ENCODE data around the gene ATP8B4. TPM values are rescaled to one million over a fixed set of nuclear protein-coding genes. Genes with fewer than 3 reads are reported as not detected.

Gene ATP8B4
- polyA plus RNA-seq, 6 donors from 2014 or later, result not detected

DNA sequence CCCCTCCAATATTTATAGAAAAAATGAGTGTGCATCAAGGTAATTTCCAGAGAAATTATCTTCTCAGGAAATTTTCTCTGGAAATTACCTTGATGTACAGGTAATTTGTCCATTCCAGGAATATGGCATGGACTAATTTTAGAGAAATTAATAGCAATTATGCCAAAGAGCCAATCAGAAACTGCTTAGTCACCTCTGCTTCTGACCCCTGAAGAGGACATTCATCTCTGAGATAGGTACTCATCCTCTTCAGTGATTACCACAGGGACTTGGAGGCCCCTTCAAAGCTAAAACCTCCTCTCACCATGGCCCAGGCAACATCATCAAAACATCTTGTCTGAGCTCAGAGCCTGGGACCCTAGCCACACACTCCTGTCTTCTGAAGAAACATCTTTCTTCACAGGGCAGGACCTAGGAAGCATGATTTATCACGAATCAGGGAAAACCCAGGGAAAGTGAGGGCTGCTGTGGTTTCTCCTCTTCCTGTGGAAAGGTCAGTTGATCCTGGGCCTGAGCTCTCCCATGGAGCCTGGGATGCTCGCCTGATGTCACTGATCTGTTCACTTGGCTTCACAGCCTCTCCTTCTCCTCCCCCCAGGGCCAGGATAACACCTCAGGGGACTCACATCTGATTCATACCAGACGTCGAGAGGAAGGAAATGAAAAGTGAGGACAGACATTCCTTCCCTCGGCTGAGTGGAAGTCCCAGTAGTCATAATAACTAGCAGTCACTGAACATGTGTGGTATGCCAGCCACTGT lies 287.6 kb downstream of the ATP8B4 start:
- Mint-ChIP-seq H3K4me1 (no peaks in the 10 kb centered on the region), H3K4me3 (no peak overlapping the region), H3K36me3 (no peaks in the 10 kb centered on the region), H3K9me3 (peaks cover 0 to 9% (median 3%) of the 10 kb centered on the region in 7 donors), H3K27ac (no peak overlapping the region), H3K27me3 (no peaks in the 10 kb centered on the region)
- ATAC-seq (ENCODE audit: low read depth in 2 of 2) (no peak), DNase-seq (no peak)

DNA sequence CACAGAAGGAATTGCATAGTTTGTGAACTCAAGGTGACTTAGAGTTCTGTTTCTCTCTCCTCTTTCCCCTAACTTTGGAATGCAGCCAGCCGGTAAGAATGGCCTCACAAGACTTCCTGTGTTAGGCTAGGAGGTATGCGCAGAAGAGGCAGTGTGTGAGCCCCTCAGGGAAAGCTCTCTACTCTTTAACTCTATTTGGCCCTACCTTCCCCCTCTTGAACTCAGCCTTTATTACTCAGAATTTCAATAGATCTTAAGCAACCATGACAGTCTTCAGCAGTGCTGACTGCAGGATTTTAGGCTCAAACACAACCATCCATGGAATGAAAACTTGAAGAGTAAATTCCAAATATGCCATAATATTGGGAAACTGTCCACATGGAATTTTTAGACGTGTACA lies 288.6 kb downstream of the ATP8B4 start:
- no peak for ATAC-seq (ENCODE audit: low read depth in 2 of 2)
- no peaks in the 10 kb centered on the region for H3K36me3 Mint-ChIP-seq
- H3K27me3 Mint-ChIP-seq, result no peaks in the 10 kb centered on the region
- H3K4me3 Mint-ChIP-seq, result no peak overlapping the region
- H3K27ac Mint-ChIP-seq, result no peak overlapping the region
- H3K9me3 Mint-ChIP-seq, result peaks cover 0 to 6% (median 0%) of the 10 kb centered on the region in 7 donors
- no peaks in the 10 kb centered on the region for H3K4me1 Mint-ChIP-seq
- no peak for DNase-seq

DNA sequence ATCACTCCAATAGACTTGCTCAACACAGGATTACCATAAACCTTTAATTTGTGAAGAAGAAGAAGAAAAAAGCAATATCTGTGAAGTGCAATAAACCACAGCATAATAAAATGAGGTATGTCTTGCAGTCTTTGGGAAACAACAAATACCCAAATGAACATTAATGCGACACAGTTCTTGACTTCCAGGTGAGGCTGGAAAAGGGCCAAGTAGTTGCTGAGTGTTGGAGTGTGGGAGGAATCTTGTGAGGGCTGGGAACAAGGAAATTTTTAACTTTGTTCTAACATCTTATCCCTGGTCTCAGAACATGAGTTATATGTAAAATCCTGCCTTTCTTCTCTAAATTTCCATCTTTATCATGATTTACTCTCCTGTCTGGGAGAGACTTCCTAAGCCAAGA lies 291.7 kb downstream of the ATP8B4 start:
- no peak for DNase-seq
- no peaks in the 10 kb centered on the region for H3K4me1 Mint-ChIP-seq
- H3K36me3 Mint-ChIP-seq, result no peaks in the 10 kb centered on the region
- no peak overlapping the region for H3K27ac Mint-ChIP-seq
- no peak for ATAC-seq (ENCODE audit: low read depth in 2 of 2)
- no peak overlapping the region for H3K4me3 Mint-ChIP-seq
- no peaks in the 10 kb centered on the region for H3K27me3 Mint-ChIP-seq
- peaks cover 0 to 2% (median 0%) of the 10 kb centered on the region in 7 donors for H3K9me3 Mint-ChIP-seq

DNA sequence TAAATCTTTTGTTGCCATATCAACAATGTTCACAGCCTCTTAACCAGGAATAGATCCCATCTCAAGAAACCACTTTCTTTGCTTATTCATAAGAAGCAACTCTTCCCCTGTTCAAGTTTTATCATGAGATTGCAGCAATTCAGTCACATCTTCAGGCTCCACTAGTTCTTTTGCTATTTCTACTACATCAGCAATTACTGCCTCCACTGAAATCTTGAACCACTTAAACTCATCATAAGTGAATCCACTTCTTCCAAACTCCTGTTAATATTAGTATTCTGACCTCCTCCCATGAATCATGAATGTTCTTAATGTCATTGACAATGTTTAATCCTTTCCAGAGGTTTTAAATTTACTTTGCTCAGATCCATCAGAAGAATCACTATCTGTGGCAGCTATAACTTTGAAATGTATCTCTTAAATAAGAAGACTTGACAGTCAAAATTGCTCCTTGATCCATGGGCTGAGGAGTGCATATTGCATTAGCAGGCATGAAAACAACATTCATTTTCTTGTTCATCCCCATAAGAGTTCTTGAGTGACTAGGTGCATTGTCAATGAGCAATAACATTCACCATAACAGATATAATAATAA lies 292.3 kb downstream of the ATP8B4 start:
- DNase-seq (no peak), ATAC-seq (ENCODE audit: low read depth in 2 of 2) (no peak)
- H3K36me3 Mint-ChIP-seq, result no peaks in the 10 kb centered on the region
- peaks cover 0 to 2% (median 0%) of the 10 kb centered on the region in 7 donors for H3K9me3 Mint-ChIP-seq
- H3K27ac Mint-ChIP-seq, result no peak overlapping the region
- no peak overlapping the region for H3K4me3 Mint-ChIP-seq
- H3K27me3 Mint-ChIP-seq, result no peaks in the 10 kb centered on the region
- no peaks in the 10 kb centered on the region for H3K4me1 Mint-ChIP-seq

DNA sequence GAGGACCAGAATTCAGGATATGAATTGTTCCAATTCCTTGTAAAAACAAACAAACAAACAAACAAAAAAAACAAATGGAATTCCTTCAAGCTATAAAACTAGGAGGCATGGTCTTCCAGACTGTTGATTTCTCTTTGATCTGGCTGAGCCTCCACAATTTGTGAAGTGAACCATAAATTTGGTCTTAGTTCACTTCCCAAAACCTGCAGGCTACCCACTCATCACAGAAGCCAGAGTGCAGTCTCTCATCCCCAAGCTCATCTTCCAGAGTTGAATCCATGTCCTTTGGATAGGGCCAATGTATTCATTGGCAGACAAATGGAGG lies 294.3 kb downstream of the ATP8B4 start:
- Mint-ChIP-seq H3K27me3 (no peaks in the 10 kb centered on the region), H3K4me1 (no peaks in the 10 kb centered on the region), H3K9me3 (peaks cover 0 to 2% (median 0%) of the 10 kb centered on the region in 7 donors), H3K27ac (no peak overlapping the region), H3K4me3 (no peak overlapping the region), H3K36me3 (no peaks in the 10 kb centered on the region)
- DNase-seq (no peak), ATAC-seq (ENCODE audit: low read depth in 2 of 2) (no peak)

DNA sequence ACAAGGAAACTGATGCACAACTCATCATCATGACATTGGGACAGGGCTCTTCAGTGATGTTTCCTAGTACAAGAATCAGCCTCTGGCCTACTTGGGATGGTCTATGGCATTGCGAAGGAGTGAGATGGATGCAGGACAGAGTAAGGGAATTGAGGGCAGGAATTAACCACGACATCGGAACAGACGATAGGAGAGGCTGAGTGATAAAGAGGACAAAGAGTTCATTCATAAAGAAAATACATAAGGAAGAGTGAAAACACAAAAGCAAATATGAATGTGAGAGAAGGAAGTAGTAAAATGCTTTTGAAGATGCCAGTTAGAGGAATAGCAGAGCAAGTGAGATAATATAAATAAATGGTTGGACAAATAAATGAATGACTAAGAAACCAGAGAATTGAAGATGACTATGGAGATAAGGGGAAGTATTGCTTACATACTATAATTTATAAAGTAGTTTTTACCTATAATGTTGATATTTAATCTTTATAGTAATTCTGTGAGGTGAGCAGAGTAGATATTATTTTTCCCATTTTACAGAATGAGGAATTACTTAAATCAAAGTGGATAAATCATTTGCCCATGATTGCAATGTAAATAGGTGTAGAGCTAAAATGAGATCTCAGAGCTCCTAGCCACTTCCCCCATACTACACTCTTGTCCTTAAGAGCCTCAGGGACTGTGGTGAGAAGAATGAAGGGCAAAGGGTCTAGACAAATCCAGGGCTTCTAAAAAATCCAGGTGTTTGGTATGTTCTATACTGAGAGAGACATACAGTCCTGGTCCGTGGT lies 294.9 kb downstream of the ATP8B4 start:
- Mint-ChIP-seq H3K4me3 (no peak overlapping the region), H3K27me3 (no peaks in the 10 kb centered on the region), H3K27ac (peak overlapping the region in 1 of 6 donors; percentile 27), H3K36me3 (no peaks in the 10 kb centered on the region), H3K4me1 (no peaks in the 10 kb centered on the region), H3K9me3 (peaks cover 0 to 5% (median 0%) of the 10 kb centered on the region in 7 donors)
- ATAC-seq (ENCODE audit: low read depth in 2 of 2) (no peak), DNase-seq (no peak)

DNA sequence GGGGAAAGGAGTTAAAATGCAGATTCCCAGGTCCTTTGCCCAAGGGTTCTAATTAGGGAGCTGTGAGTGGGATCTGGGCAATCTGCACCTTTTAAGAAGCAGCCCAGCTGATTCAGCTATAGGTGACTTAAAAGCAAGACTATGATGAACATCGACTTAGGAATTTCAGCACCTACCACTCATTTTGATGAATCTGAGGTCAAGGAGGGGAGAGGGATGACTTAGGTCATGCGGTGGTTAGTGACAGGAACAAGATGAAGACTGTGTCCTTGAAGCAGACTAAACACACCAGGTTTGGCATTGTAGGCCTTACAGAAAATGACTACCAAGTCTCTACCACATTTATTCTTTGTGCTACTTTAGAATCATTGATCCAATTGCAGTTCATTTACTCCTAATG lies 301.9 kb downstream of the ATP8B4 start:
- Mint-ChIP-seq H3K36me3 (no peaks in the 10 kb centered on the region), H3K4me1 (peaks cover 0 to 2% (median 0%) of the 10 kb centered on the region in 3 donors), H3K27ac (no peak overlapping the region), H3K4me3 (no peak overlapping the region), H3K27me3 (no peaks in the 10 kb centered on the region), H3K9me3 (peaks cover 0 to 13% (median 0%) of the 10 kb centered on the region in 7 donors)
- ATAC-seq (ENCODE audit: low read depth in 2 of 2), result no peak
- DNase-seq, result no peak

DNA sequence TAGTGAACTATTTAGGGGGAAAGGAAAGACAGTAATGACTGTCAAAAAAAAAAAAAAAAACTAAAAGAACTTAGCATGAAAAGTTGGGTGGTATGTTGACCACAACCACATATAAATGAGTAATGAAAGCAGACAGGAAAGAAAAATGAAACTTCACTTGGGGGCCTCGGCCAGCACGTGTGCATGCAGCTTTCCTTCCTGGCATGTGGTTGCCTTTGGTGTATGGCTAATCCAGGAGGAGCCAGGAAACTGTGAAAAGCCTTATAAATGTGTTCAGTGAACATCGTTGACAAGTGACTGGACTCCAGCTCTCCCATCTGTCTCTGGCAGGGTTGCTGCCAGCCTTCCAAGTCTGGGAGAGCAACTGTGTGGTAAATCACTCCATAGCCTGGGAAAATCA lies 303.1 kb downstream of the ATP8B4 start:
- no peak for ATAC-seq (ENCODE audit: low read depth in 2 of 2)
- no peak for DNase-seq
- H3K4me3 Mint-ChIP-seq, result no peak overlapping the region
- peaks cover 0 to 13% (median 0%) of the 10 kb centered on the region in 7 donors for H3K9me3 Mint-ChIP-seq
- H3K36me3 Mint-ChIP-seq, result no peaks in the 10 kb centered on the region
- no peak overlapping the region for H3K27ac Mint-ChIP-seq
- H3K27me3 Mint-ChIP-seq, result no peaks in the 10 kb centered on the region
- peaks cover 0 to 2% (median 0%) of the 10 kb centered on the region in 3 donors for H3K4me1 Mint-ChIP-seq

DNA sequence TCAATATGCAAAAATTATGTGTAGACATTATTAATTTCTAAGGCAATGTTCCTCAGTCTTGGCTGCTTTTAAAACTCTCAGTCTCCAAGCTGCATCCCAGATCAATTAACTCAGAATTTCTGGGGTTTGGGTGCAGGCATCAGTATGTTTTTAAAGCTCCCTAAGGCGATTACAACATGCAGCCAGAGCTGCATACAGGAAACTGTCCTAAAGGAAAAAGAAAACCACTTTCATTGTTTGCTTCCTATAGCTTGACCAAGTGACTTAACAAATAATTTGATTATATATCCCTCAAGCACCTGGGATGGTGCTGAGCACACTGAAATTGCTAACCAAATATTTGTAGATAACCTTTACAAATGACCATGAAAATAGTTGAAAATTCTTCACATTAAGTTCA lies 303.5 kb downstream of the ATP8B4 start:
- Mint-ChIP-seq H3K4me1 (peaks cover 0 to 2% (median 0%) of the 10 kb centered on the region in 3 donors), H3K9me3 (peaks cover 0 to 13% (median 0%) of the 10 kb centered on the region in 7 donors), H3K36me3 (no peaks in the 10 kb centered on the region), H3K27ac (no peak overlapping the region), H3K4me3 (no peak overlapping the region), H3K27me3 (no peaks in the 10 kb centered on the region)
- ATAC-seq (ENCODE audit: low read depth in 2 of 2) (no peak), DNase-seq (no peak)

DNA sequence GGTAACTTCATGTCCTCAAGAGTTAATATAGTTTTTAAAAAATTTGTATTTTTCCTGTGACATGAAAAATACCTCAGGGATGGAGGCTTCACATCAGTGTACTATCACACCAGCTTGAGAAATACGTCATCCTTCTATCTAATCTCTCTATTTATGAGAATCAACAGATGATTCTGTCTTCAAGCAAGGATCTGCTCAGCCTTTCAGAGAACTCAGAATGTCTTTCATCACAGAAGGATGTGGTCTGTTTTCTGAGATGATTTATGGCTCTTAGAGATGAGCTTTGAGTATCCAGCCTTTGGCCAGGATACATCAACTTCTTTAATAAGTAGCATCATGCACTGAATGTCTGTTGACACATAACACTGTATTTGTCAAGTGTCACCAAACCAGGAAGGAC lies 304.3 kb downstream of the ATP8B4 start:
- Mint-ChIP-seq H3K36me3 (no peaks in the 10 kb centered on the region), H3K9me3 (peaks cover 0 to 13% (median 0%) of the 10 kb centered on the region in 7 donors), H3K27ac (no peak overlapping the region), H3K4me1 (peaks cover 0 to 2% (median 0%) of the 10 kb centered on the region in 3 donors), H3K4me3 (no peak overlapping the region), H3K27me3 (no peaks in the 10 kb centered on the region)
- no peak for DNase-seq
- no peak for ATAC-seq (ENCODE audit: low read depth in 2 of 2)

DNA sequence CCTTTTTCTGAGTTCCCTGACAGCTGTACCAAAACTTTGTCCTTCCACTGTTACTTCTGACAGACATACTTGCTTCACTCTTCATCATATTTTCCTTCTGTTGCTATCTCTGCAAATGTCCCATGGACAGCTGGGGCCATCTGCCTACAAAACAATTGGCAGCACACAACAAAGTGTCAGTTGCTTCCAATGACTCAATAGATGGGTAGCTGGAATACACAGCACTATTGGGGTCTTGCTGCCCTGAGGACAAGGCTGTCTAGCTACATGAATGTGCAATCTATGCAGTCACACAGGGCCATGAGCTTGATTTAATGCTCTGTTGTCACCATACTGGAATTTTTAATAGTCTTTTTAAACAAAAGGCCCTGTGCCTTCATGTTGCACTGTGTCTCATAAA lies 305.4 kb downstream of the ATP8B4 start:
- ATAC-seq (ENCODE audit: low read depth in 2 of 2), result no peak
- H3K9me3 Mint-ChIP-seq, result peaks cover 0 to 2% (median 0%) of the 10 kb centered on the region in 7 donors
- no peak overlapping the region for H3K27ac Mint-ChIP-seq
- no peaks in the 10 kb centered on the region for H3K27me3 Mint-ChIP-seq
- DNase-seq, result no peak
- H3K36me3 Mint-ChIP-seq, result no peaks in the 10 kb centered on the region
- peaks cover 0 to 2% (median 0%) of the 10 kb centered on the region in 3 donors for H3K4me1 Mint-ChIP-seq
- no peak overlapping the region for H3K4me3 Mint-ChIP-seq

DNA sequence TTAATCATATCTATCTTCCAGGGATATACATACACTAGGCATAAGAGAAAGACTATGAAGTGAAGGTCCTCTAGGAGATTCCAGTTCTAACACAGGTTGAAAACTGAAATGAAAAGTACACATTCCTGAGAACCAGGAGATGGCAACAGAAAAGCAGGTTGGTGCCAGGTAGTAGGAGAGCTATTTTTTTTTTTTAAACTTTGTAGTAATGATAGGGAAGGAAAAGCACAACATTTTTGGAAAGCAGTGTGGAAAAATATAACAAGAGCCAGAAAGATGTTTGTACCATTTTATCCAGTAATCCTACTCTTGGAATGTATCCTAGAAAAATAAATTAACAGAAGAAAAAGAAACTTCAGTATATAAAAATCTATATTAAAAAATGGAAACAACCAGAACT lies 308.3 kb downstream of the ATP8B4 start:
- ATAC-seq (ENCODE audit: low read depth in 2 of 2) (no peak), DNase-seq (no peak)
- H3K36me3 Mint-ChIP-seq, result no peaks in the 10 kb centered on the region
- H3K4me3 Mint-ChIP-seq, result no peak overlapping the region
- peaks cover 0 to 2% (median 0%) of the 10 kb centered on the region in 7 donors for H3K9me3 Mint-ChIP-seq
- H3K27me3 Mint-ChIP-seq, result peaks cover 0 to 6% (median 0%) of the 10 kb centered on the region in 3 donors
- H3K27ac Mint-ChIP-seq, result no peak overlapping the region
- H3K4me1 Mint-ChIP-seq, result no peaks in the 10 kb centered on the region

DNA sequence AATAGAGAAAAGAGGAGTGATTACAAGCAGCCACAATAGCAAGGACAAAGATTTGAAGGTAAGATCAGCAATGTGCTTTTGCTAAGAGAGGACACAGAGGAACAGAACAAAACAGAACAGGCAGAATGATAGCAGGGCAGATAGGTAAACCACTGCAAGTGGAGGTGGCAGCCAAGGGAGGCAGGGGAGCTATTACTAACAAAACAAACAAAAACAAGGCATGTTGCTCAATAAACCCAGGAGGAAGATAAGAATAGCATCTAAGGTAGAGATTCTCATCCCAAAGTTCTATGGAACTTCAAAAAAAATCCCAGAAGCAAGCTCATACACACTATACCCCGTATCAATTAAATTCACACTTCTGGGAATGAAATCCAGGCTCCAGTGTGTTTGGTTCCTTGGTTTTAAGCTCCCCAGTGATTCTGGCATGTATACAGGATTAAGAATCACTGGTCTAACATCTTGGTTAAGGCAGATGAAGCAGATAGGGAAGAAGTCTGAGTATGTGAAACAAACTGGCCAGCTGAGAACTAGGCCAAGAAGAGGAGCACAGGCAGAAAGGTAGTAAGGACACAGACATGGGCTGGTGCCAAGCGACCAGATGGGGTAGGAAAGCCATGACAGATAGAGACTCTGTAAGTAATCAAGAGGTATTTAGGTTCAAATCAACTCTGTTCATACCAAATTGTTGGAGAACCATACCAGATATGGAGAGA lies 309.0 kb downstream of the ATP8B4 start:
- peaks cover 0 to 3% (median 2%) of the 10 kb centered on the region in 7 donors for H3K9me3 Mint-ChIP-seq
- peaks cover 0 to 2% of the 10 kb centered on the region in 2 donors for H3K36me3 Mint-ChIP-seq
- no peaks in the 10 kb centered on the region for H3K4me1 Mint-ChIP-seq
- H3K27ac Mint-ChIP-seq, result no peak overlapping the region
- no peak for ATAC-seq (ENCODE audit: low read depth in 2 of 2)
- no peak overlapping the region for H3K4me3 Mint-ChIP-seq
- H3K27me3 Mint-ChIP-seq, result peaks cover 0 to 6% (median under 1%) of the 10 kb centered on the region in 3 donors
- no peak for DNase-seq

All from naive B cell (primary cell).